Progenitor cell of endocrine pancreas (in vitro differentiated cells): Measurements from ENCODE around the gene FCAMR. TPM values are rescaled to one million over a fixed set of nuclear protein-coding genes. Genes with fewer than 3 reads are reported as not detected.
A peak's percentile ranks its signal among the peaks of the same experiment; 100 is the strongest.

Experiments used
- DNase-seq: peaks from one replicate; pipeline ENCODE4 v3.0.0; 2021; ENCODE audit warnings: low spot score; ENCODE audit not compliant: unreplicated experiment
- H3K27ac Mint-ChIP-seq: 2 replicates; pipeline ENCODE4 v1.8.0; 2021; ENCODE audit warnings: mild to moderate bottlenecking, moderate library complexity, mixed read lengths
- H3K27me3 Mint-ChIP-seq: 2 replicates; pipeline ENCODE4 v1.8.0; 2021; ENCODE audit warnings: mixed read lengths
- H3K36me3 Mint-ChIP-seq: 2 replicates; pipeline ENCODE4 v1.8.0; 2022; ENCODE audit warnings: mixed read lengths; ENCODE audit not compliant: insufficient read depth
- H3K4me1 Mint-ChIP-seq: 2 replicates; pipeline ENCODE4 v1.8.0; 2021; ENCODE audit warnings: low read depth, mixed read lengths
- H3K4me3 Mint-ChIP-seq: 2 replicates; pipeline ENCODE4 v1.8.0; 2021; ENCODE audit warnings: low read depth, mild to moderate bottlenecking, moderate library complexity, mixed read lengths
- H3K9me3 Mint-ChIP-seq: 2 replicates; pipeline ENCODE4 v1.8.0; 2021; ENCODE audit warnings: low read depth, mixed read lengths
- CTCF ChIP-seq: fragments of 200-600 bp; sonication (generic); IDR thresholded peaks from one replicate; pipeline ENCODE4 v1.5.0; 2021; ENCODE audit warnings: antibody characterized with exemption, mild to moderate bottlenecking; ENCODE audit not compliant: unreplicated experiment
- total RNA-seq: library from RNA; stranded (reverse); gene quantifications from 2 replicates; pipeline ENCODE4 v1.2.1, GENCODE V29; 2021

The FCAMR gene
- total RNA-seq, 1 donor from 2014 or later, result not detected

- no peak for DNase-seq
- no peak for TF ChIP-seq CTCF
- no peak overlapping the region for H3K4me3 Mint-ChIP-seq
- peaks cover 26% of the 10 kb centered on the region for H3K4me1 Mint-ChIP-seq
- H3K9me3 Mint-ChIP-seq, result no peaks in the 10 kb centered on the region
- peaks cover 2% of the 10 kb centered on the region for H3K27me3 Mint-ChIP-seq
- no peaks in the 10 kb centered on the region for H3K36me3 Mint-ChIP-seq
- H3K27ac Mint-ChIP-seq, result no peak overlapping the region
Measured at GRCh38 chr1:206958144-206958543, 12.1 kb downstream of the FCAMR start.

GRCh38 chr1:206957639-206958038 lies 12.6 kb downstream of the FCAMR start:
- no peak for TF ChIP-seq CTCF
- no peak overlapping the region for H3K4me3 Mint-ChIP-seq
- no peak overlapping the region for H3K27ac Mint-ChIP-seq
- H3K9me3 Mint-ChIP-seq, result no peaks in the 10 kb centered on the region
- peaks cover 2% of the 10 kb centered on the region for H3K27me3 Mint-ChIP-seq
- no peak for DNase-seq
- H3K36me3 Mint-ChIP-seq, result no peaks in the 10 kb centered on the region
- H3K4me1 Mint-ChIP-seq, result peaks cover 26% of the 10 kb centered on the region

GRCh38 chr1:206955476-206956451 lies 14.5 kb downstream of the FCAMR start:
- no peak for TF ChIP-seq CTCF
- DNase-seq, result no peak
- no peak overlapping the region for H3K4me3 Mint-ChIP-seq
- peaks cover 44% of the 10 kb centered on the region for H3K4me1 Mint-ChIP-seq
- no peaks in the 10 kb centered on the region for H3K27me3 Mint-ChIP-seq
- no peak overlapping the region for H3K27ac Mint-ChIP-seq
- H3K9me3 Mint-ChIP-seq, result no peaks in the 10 kb centered on the region
- no peaks in the 10 kb centered on the region for H3K36me3 Mint-ChIP-seq

GRCh38 chr1:206954459-206955342 lies 15.6 kb downstream of the FCAMR start:
- Mint-ChIP-seq H3K4me3 (no peak overlapping the region), H3K4me1 (peaks cover 44% of the 10 kb centered on the region), H3K9me3 (peaks cover 5% of the 10 kb centered on the region), H3K27me3 (no peaks in the 10 kb centered on the region), H3K27ac (no peak overlapping the region), H3K36me3 (no peaks in the 10 kb centered on the region)
- DNase-seq, result no peak
- no peak for TF ChIP-seq CTCF

GRCh38 chr1:206953626-206954025 lies 16.6 kb downstream of the FCAMR start:
- H3K36me3 Mint-ChIP-seq, result no peaks in the 10 kb centered on the region
- no peak for TF ChIP-seq CTCF
- H3K27me3 Mint-ChIP-seq, result no peaks in the 10 kb centered on the region
- peaks cover 5% of the 10 kb centered on the region for H3K9me3 Mint-ChIP-seq
- peak overlapping the region; percentile 15 for H3K27ac Mint-ChIP-seq
- no peak for DNase-seq
- H3K4me1 Mint-ChIP-seq, result peaks cover 45% of the 10 kb centered on the region
- H3K4me3 Mint-ChIP-seq, result no peak overlapping the region
